GM12873 (cell line): ENCODE results near the gene MSI2.

Experiments
- CTCF ChIP-seq: IDR thresholded peaks from 2 replicates; pipeline ENCODE4 v1.5.1; 2012; ENCODE audit warnings: low read depth, mild to moderate bottlenecking, moderate library complexity, low read length, control low read depth; ENCODE audit not compliant: insufficient read depth; ENCODE audit errors: missing control alignments

The MSI2 gene

DNA sequence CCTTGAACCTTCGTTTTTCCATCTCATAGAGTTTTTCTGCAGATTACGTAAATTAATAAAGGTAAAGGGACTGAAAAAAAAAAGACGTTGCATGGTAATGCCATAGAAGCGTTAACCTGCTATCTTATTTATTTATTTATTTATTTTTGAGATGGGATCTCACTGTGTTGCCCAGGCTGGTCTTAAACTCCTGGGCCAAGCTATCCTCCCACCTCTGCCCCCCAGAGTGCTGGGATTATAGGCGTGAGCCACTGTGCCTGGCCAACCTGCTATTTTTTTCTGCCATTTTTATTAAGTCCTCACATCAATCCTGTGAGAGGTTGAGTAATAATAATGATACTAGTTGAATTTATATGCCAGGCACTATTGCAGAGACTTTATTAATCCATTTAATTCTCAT is 7.9 kb downstream of the MSI2 start:
- TF ChIP-seq CTCF = no peak

DNA sequence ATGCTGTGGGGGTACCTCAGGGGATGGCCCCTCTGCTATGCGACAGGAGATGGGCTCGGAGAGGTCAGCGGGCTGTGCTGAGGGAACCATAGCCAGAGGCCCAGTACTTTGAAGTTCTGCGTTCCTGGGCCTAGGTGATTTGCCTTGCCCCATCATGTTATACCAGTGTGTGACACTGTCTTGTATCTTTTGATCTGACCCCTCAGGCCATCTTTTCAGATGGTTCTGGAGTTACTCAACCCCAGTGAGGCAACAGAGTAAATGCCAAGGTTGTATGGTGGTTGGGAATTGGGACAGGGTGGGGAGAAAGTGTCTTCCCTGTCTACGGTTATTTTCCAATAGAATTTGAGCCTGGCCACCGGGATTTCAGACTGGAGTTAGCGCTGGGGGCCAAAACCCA is 8.5 kb downstream of the MSI2 start:
- no peak for TF ChIP-seq CTCF

GRCh38 chr17:57266902-57267311 is 10.6 kb downstream of the MSI2 start:
- no peak for TF ChIP-seq CTCF

GRCh38 chr17:57268181-57268580 is 11.9 kb downstream of the MSI2 start:
- TF ChIP-seq CTCF = no peak

DNA sequence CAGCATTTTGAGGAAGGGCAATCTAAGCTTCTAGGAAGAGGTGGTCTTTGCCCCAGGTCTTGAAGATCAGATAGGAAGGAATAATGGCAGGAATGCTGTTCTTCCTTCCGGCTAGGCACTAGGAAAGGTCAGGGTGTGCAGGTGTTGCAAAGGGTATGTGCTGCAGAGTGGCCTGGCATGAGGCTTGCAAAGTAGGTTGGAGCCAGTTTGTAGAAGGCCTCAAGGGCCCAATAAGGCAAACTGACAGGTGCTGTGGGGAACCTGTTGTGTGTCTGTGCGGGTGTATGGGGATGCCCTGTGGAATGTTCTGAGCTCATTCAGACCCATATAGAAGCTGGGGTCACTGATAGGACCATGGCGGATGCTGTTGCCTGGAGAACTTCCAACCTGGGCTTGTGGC is 12.7 kb downstream of the MSI2 start:
- TF ChIP-seq CTCF = no peak

DNA sequence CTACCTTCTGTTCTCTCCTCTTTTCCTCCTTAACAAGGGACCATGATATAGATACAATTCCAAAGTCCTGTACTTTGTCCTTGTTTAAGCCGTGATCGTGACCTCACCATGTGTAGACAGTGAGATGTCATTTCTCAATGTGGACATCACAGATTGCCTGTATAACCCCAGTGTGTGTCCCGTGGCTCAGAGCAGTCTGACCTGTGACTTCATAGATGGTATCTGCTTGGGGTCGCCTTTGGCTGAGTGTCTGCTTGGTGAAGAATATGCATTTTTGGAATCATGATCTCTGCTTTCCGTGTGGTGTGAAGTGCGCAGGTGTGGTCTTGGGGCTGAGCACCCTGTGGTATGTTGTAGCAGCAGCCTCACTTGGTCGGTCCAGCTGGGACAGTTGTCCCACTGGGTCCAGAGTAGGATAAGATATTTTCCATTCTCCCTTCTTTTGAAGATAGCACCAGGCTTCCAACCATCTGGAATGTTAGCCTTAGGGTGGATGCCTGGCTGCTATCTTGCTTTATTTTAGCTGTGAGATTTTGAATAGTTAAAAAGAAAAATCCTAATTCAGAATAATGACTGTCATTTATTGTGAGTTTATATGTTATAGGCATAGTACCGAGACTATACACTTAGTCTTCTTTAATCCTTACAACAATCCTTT is 13.4 kb downstream of the MSI2 start:
- no peak for TF ChIP-seq CTCF

DNA sequence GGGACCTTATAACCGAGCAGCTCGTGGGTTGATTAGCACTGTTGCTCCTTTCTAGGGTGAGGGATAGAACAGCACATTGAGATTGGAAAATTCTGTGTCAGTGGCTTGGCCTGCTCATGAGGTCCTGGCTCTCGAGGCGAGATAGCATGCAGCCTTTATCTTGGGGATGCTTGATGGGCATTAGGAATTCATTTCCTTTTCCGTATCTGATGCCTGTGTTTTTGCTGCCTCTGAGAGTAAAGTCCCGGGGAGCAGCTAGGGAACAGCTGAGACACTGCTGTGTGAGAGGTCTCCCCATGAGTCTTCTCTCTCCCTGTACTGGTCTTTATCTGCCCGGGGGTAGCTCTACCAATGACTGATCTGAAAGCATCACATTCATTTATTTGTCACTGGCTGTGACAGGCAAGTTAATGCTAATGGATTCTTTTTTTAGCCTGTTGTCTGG is 14.5 kb downstream of the MSI2 start:
- no peak for TF ChIP-seq CTCF

DNA sequence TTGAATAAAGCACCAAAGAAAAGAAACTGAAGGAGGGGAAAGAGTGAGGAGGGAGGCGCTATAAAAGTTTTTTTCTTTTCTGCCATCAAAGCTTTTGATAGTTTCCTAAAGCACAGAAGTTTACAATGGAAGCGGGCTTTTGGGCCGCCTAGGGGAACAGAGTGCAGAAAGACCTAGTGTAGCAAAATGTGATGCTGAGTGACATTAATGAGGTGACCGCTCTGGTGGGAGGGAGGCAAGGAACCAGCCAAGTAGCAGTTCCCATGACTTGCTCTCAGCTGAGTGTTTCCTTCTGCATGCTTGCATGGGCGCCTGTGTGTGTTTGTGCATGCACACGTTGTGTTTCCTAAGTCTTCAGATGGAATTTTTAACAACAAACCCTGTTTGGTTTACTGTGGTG is 15.5 kb downstream of the MSI2 start:
- TF ChIP-seq CTCF = no peak
